Activated naive CD4-positive, alpha-beta T cell (primary cell): Measurements from ENCODE around the gene SUDS3.
"Not testable (repeated sequence)": the region's sequence is repeated elsewhere in the genome, so short reads cannot be mapped to it uniquely, and the experiment has no call there.

Source experiments
- DNase-seq, 4 experiments: peaks; one replicate each; lab custom pipeline; 2025; lab: John Stamatoyannopoulos, UW

The SUDS3 gene

GRCh38 chr12:118397708-118398440, 21.5 kb downstream of the SUDS3 start:
- DNase-seq: no peak

GRCh38 chr12:118398524-118398923, 22.2 kb downstream of the SUDS3 start:
- no peak for DNase-seq

GRCh38 chr12:118398940-118399339, 22.6 kb downstream of the SUDS3 start:
- no peak for DNase-seq

GRCh38 chr12:118402251-118402650, 25.9 kb downstream of the SUDS3 start:
- no peak for DNase-seq

GRCh38 chr12:118404876-118405521, 28.6 kb downstream of the SUDS3 start:
- peak in 3 of 4 experiments; percentile 11 to 16 (median 12) for DNase-seq

GRCh38 chr12:118408241-118408640, 31.9 kb downstream of the SUDS3 start:
- DNase-seq: not testable (repeated sequence)

- no peak for DNase-seq
Measured at GRCh38 chr12:118409834-118410233, 33.5 kb downstream of the SUDS3 start.

GRCh38 chr12:118417942-118418341, 41.6 kb downstream of the SUDS3 start:
- no peak for DNase-seq

- no peak for DNase-seq
Measured at GRCh38 chr12:118418385-118419057, 42.2 kb downstream of the SUDS3 start.

- DNase-seq: no peak
Measured at GRCh38 chr12:118420673-118421072, 44.3 kb downstream of the SUDS3 start.

- no peak for DNase-seq
Measured at GRCh38 chr12:118424884-118425283, 48.5 kb downstream of the SUDS3 start.

GRCh38 chr12:118425364-118425763, 49.0 kb downstream of the SUDS3 start:
- DNase-seq: no peak

- no peak for DNase-seq
Measured at GRCh38 chr12:118427819-118428218, 51.5 kb downstream of the SUDS3 start.

- DNase-seq: no peak
Measured at GRCh38 chr12:118428643-118429042, 52.3 kb downstream of the SUDS3 start.

- no peak for DNase-seq
Measured at GRCh38 chr12:118429688-118430383, 53.5 kb downstream of the SUDS3 start.

- DNase-seq: no peak
Measured at GRCh38 chr12:118430516-118430915, 54.2 kb downstream of the SUDS3 start.

GRCh38 chr12:118432812-118433545, 56.6 kb downstream of the SUDS3 start:
- no peak for DNase-seq

GRCh38 chr12:118436002-118436730, 59.8 kb downstream of the SUDS3 start:
- no peak for DNase-seq

GRCh38 chr12:118436986-118437385, 60.6 kb downstream of the SUDS3 start:
- DNase-seq: no peak

GRCh38 chr12:118439068-118439467, 62.7 kb downstream of the SUDS3 start:
- no peak for DNase-seq

GRCh38 chr12:118446247-118446646, 69.9 kb downstream of the SUDS3 start:
- no peak for DNase-seq
